Measurements from ENCODE around the gene CA5A.

The CA5A gene

GRCh38 chr16:87838643-87839541 lies 97.4 kb downstream of the CA5A start:
- peak overlapping the region; percentile 75 for H3K27ac ChIP-seq (ENCODE audit: low read depth, low read length)
- H3K36me3 ChIP-seq (ENCODE audit: control insufficient read depth in 1 of 2, insufficient read depth in 2 of 2, low read length in 2 of 2): peaks cover 2 to 37% of the 10 kb centered on the region in 2 donors
- H3K4me3 ChIP-seq (ENCODE audit: low read depth in 1 of 2, low read length in 2 of 2): no peak overlapping the region
- peak overlapping the region; percentile 29 to 51 for H3K9ac ChIP-seq (ENCODE audit: low read depth in 1 of 2, low read length in 2 of 2)
- H3K27me3 ChIP-seq (ENCODE audit: control insufficient read depth in 1 of 2, insufficient read depth in 2 of 2, low read length in 2 of 2): no peaks in the 10 kb centered on the region
- peaks cover 43 to 48% of the 10 kb centered on the region in 2 donors for H3K4me1 ChIP-seq (ENCODE audit: control insufficient read depth in 1 of 2, insufficient read depth in 2 of 2, low read length in 2 of 2)
- no peaks in the 10 kb centered on the region for H3K9me3 ChIP-seq (ENCODE audit: control insufficient read depth in 1 of 2, low read length in 2 of 2)
